Epithelial cell of prostate (primary cell): ENCODE results near the gene DMAC2.
"Not testable (repeated sequence)": the region's sequence is repeated elsewhere in the genome, so short reads cannot be mapped to it uniquely, and the experiment has no call there.

ENCODE experiments used
- DNase-seq: peaks from one replicate; pipeline ENCODE4 v3.0.0-alpha.2; 2011; ENCODE audit warnings: low read depth, low spot score
- H3K27ac ChIP-seq: fragments of 450-650 bp; 2 replicates; pipeline ENCODE4 v1.5.1; 2017; ENCODE audit warnings: mild to moderate bottlenecking

DMAC2 gene

DNA sequence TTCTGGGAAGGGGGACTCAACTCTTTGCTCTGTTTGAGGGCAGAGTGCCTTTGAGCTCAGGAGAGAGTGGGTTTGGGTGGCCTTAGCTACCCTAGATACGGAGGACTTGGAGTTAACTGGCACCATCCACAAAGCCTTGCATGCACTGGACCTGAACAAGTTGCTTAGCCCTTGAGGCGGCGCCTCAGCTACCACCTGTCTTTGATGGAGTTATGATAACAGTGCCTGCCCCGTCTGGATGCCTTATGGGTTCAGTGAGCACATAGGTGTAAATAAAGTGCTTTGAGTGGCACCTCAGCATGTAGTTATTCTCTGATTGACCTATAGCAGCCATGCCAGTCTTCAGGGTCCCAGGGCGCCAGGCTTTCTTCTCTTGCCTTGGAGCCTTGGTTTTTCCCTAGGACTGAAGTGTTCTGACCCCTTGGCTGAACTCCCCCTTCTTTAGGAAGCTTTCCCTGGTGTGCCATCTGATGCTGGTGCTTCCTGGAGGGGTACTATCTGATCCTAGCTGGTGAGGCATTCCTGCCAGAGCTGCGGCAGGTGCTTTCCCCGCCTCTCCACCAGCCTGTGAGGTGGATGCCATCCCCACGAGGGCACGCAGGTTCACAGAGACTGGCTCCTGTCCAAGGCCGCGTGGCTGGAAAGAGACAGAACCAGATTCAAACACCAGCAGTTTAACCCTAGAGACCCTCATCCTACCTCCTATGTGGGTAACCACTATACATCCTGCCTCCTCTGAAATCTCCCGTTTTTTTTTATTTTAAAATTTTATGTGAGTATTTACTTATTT lies 36.3 kb downstream of the DMAC2 start:
- no peak for DNase-seq
- H3K27ac ChIP-seq: no peak overlapping the region

DNA sequence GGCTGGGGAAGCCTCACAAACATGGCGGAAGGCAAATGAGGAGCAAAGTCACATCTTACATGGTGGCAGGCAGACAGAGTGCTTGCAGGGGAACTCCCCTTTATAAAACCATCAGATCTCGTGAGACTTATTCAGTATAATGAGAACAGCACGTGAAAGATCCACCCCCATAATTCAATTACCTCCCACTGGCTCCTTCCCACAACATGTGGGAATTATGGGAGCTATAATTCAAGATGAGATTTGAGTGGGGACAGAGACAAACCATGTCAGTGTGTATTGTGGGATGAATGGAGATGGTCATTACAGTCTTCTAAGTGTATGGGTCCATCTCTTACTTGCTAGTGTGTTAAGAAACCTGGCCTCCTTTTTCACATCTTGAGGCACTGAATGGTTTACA lies 37.7 kb downstream of the DMAC2 start:
- no peak for DNase-seq
- H3K27ac ChIP-seq: peak overlapping the region; percentile 7

GRCh38 chr19:41401483-41401882 lies 38.2 kb downstream of the DMAC2 start:
- peak overlapping the region; percentile 7 for H3K27ac ChIP-seq
- no peak for DNase-seq

DNA sequence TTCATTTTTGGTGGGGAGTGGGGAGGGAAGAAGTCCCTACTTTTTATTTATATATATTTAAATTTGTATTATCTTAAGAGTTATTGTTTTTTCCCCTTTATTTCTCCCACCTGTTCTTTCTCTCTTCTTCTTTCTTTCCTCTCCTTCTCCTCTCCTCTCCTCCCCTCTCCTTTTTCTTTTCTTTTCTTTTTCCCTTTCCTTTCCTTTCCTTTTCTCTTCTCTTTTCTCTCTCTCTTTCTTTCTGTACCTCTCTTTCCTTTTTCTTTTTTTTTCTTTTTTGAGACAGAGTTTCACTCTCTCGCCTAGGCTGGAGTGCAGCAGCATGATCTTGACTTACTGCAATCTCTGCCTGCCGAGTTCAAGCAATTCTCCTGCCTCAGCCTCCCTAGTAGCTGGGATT lies 40.2 kb downstream of the DMAC2 start:
- H3K27ac ChIP-seq: no peak overlapping the region
- DNase-seq: no peak

GRCh38 chr19:41399091-41399490 lies 40.6 kb downstream of the DMAC2 start:
- H3K27ac ChIP-seq: no peak overlapping the region
- DNase-seq: no peak

DNA sequence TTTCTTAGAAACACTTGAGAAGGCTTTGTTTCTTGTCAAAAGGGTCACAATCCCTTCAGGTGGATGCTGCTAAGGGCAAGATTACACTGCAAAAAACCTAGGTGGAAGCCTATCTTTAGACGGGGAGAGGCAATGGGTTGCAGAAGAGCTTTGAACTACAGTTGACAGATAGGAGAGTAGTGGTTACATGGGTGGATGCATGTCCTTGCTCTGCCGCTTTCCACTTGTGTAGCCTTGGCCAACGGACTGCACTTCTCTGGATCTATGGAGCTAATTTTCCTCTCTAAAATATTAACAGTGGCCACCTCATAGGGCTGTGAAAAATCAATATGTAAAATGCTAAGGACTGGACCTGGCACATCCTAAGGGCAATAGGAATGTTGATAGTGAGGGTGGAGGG lies 41.1 kb downstream of the DMAC2 start:
- no peak for DNase-seq
- no peak overlapping the region for H3K27ac ChIP-seq

DNA sequence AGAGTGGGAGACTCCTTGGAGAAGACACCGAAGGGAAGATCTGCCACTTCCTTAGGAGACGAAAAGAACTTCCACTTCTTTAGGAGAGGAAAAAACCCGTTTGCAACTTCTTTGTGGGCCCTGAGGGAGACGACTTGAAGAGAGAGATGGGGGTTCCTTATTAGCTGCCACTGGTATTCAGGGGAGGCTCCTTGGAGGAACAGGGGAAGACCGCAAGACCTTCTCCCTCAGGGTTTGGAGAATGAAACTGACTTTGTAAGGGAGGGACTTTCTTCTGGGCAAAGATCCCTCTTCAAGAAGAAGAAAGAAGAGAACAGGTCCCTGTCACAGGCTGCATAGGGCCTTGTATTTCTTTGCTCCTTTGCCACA lies 41.7 kb downstream of the DMAC2 start:
- no peak for DNase-seq
- peak overlapping the region; percentile 79 for H3K27ac ChIP-seq

GRCh38 chr19:41397086-41398049 lies 42.3 kb downstream of the DMAC2 start, which contains the start of the genes BCKDHA and EXOSC5:
Gene BCKDHA, plus strand, starts transcription at chr19:41397818. Its CDS starts 10 bp downstream, at chr19:41397828.
Gene EXOSC5, minus strand, starts transcription at chr19:41397359. Its CDS starts 31 bp downstream, at chr19:41397328.
- peak; percentile 97 for DNase-seq
- H3K27ac ChIP-seq: peak within 1 kb of the TSS; percentile 79

GRCh38 chr19:41395355-41395754 lies 44.4 kb downstream of the DMAC2 start:
- DNase-seq: no peak
- H3K27ac ChIP-seq: no peak overlapping the region

GRCh38 chr19:41392775-41393174 lies 46.9 kb downstream of the DMAC2 start:
- DNase-seq: no peak
- H3K27ac ChIP-seq: no peak overlapping the region

GRCh38 chr19:41391618-41392017 lies 48.1 kb downstream of the DMAC2 start:
- H3K27ac ChIP-seq: no peak overlapping the region
- no peak for DNase-seq

GRCh38 chr19:41386442-41386841 lies 53.3 kb downstream of the DMAC2 start:
- no peak for DNase-seq
- H3K27ac ChIP-seq: peak overlapping the region; percentile 56

GRCh38 chr19:41384351-41384750 lies 55.4 kb downstream of the DMAC2 start:
- H3K27ac ChIP-seq: no peak overlapping the region
- no peak for DNase-seq

DNA sequence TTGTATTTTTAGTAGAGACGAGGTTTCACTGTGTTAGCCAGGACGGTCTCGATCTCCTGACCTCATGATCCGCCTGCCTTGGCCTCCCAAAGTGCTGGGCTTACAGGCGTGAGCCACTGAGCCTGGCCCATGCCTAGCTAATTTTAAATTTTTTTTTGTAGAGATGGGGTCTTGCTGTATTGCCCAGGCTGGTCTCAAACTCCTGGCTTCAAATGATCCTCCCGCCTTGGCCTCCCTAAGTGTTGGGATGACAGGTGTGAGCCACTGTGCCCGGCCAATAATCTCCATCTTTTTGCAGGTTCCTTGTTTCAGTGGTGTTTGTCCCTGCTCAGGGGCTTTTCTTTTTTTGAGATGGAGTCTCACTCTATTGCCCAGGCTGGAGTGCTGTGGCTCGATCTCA lies 58.2 kb downstream of the DMAC2 start:
- not testable (repeated sequence) for H3K27ac ChIP-seq, DNase-seq
